NCI-H82 treated with DMSO at 0.1 percent for 48 hours (cell line): ENCODE results near the gene RGL3.
"Not testable (repeated sequence)": the region's sequence is repeated elsewhere in the genome, so short reads cannot be mapped to it uniquely, and the experiment has no call there.

Source experiments
- DNase-seq: peaks from one replicate; lab custom pipeline; 2025; ENCODE audit not compliant: unreplicated experiment; lab: John Stamatoyannopoulos, UW

The RGL3 gene

GRCh38 chr19:11418549-11419506 is at the start of gene RGL3:
Gene RGL3, minus strand, starts transcription at chr19:11419314. Its CDS starts 36 bp downstream, at chr19:11419278.
- DNase-seq, result no peak

- not testable (repeated sequence) for DNase-seq
Observed at GRCh38 chr19:11468266-11468845, 49.2 kb upstream of the RGL3 start.

- DNase-seq, result no peak
Observed at GRCh38 chr19:11465600-11465999, 46.5 kb upstream of the RGL3 start.

GRCh38 chr19:11464333-11465265 is 45.5 kb upstream of the RGL3 start:
- DNase-seq, result no peak

- DNase-seq, result no peak
Observed at GRCh38 chr19:11463391-11463790, 44.3 kb upstream of the RGL3 start.

GRCh38 chr19:11461453-11461852 is 42.3 kb upstream of the RGL3 start:
- DNase-seq, result no peak

- DNase-seq, result no peak
Observed at GRCh38 chr19:11460207-11460606, 41.1 kb upstream of the RGL3 start.

- not testable (repeated sequence) for DNase-seq
Observed at GRCh38 chr19:11458912-11459311, 39.8 kb upstream of the RGL3 start.

- DNase-seq, result no peak
Observed at GRCh38 chr19:11458236-11458900, 39.3 kb upstream of the RGL3 start.

GRCh38 chr19:11457831-11458230 is 38.7 kb upstream of the RGL3 start:
- DNase-seq, result no peak

- no peak for DNase-seq
Observed at GRCh38 chr19:11457115-11457514, 38.0 kb upstream of the RGL3 start.

- DNase-seq, result no peak
Observed at GRCh38 chr19:11456659-11457058, 37.5 kb upstream of the RGL3 start.

GRCh38 chr19:11455233-11455554 is 36.1 kb upstream of the RGL3 start:
- DNase-seq, result not testable (repeated sequence)

- DNase-seq, result no peak
Observed at GRCh38 chr19:11453468-11454341, 34.6 kb upstream of the RGL3 start.

- no peak for DNase-seq
Observed at GRCh38 chr19:11452620-11453310, 33.7 kb upstream of the RGL3 start.

- no peak for DNase-seq
Observed at GRCh38 chr19:11451871-11452619, 32.9 kb upstream of the RGL3 start.

- no peak for DNase-seq
Observed at GRCh38 chr19:11451327-11451870, 32.3 kb upstream of the RGL3 start.
